Vagina (tissue), 2 donors: ENCODE data around the gene YWHAB.

Experiments
- POLR2AphosphoS5 ChIP-seq, 2 donors: sonication (generic); formaldehyde crosslinking; IDR thresholded peaks; one replicate each; pipeline ENCODE4 v1.9.0; 2017; ENCODE audit warnings: antibody characterized with exemption in 2 of 2, mild to moderate bottlenecking in 2 of 2, low read depth in 1 of 2; ENCODE audit not compliant: insufficient read depth in 1 of 2
- TF ChIP-seq, protein P1 (sequence below), 3 experiments: fragments of 450-650 bp in 2 of 3; fragments of 200-600 bp in 1 of 3; sonication (generic) in 1 of 3; IDR thresholded peaks; one replicate each; pipeline ENCODE4 v1.5.1; 2017 to 2019; ENCODE audit warnings: antibody characterized with exemption in 3 of 3, mild to moderate bottlenecking in 2 of 3, moderate library complexity in 2 of 3

DNA sequence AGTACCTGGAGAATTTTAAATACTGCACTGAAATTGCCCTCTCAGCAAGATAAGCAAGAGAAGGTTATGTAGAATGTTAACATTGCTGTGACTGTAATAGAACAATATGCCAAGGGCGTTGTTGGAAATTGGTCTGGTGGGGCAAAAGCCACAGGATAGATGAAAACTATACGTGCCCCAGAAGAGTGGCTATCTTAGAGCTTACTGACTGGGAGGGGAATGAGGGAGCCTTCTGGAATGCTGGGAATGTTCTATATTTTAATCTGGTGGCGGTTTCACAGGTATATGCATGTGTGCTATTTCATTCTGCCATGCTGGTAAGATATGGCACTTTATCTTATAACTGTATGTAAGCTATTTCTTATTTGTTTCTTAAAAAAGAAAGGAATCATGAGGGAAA, 35.2 kb upstream of the YWHAB start:
- TF ChIP-seq POLR2AphosphoS5 (IDR thresholded peaks at IDR 0.05; ENCODE audit: insufficient read depth in 1 of 2, low read depth in 1 of 2): no peak
- TF ChIP-seq, protein P1, sequence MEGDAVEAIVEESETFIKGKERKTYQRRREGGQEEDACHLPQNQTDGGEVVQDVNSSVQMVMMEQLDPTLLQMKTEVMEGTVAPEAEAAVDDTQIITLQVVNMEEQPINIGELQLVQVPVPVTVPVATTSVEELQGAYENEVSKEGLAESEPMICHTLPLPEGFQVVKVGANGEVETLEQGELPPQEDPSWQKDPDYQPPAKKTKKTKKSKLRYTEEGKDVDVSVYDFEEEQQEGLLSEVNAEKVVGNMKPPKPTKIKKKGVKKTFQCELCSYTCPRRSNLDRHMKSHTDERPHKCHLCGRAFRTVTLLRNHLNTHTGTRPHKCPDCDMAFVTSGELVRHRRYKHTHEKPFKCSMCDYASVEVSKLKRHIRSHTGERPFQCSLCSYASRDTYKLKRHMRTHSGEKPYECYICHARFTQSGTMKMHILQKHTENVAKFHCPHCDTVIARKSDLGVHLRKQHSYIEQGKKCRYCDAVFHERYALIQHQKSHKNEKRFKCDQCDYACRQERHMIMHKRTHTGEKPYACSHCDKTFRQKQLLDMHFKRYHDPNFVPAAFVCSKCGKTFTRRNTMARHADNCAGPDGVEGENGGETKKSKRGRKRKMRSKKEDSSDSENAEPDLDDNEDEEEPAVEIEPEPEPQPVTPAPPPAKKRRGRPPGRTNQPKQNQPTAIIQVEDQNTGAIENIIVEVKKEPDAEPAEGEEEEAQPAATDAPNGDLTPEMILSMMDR (IDR thresholded peaks at IDR 0.05): no peak
